SU-DHL-6 (cell line): Measurements from ENCODE around the gene LZIC.

ENCODE experiments used
- H2AFZ ChIP-seq: fragments of 200-600 bp; sonication (generic); 2 replicates; pipeline ENCODE4 v1.6.1; 2014; ENCODE audit warnings: low read depth, mild to moderate bottlenecking, moderate library complexity, mixed read lengths, antibody characterized with exemption, low read length; ENCODE audit not compliant: severe bottlenecking
- H3F3A ChIP-seq: fragments of 200-600 bp; shearing (Covaris generic); 2 replicates; pipeline ENCODE4 v1.6.0; 2016; ENCODE audit warnings: antibody characterized with exemption, mild to moderate bottlenecking; ENCODE audit not compliant: insufficient read depth
- H3K27ac ChIP-seq: fragments of 200-600 bp; sonication (generic); 2 replicates; pipeline ENCODE4 v1.5.1; 2016; ENCODE audit warnings: low read depth, mild to moderate bottlenecking, low read length, moderate library complexity, mixed read lengths
- H3K27me3 ChIP-seq: fragments of 200-600 bp; sonication (generic), shearing (Covaris generic); 2 replicates; pipeline ENCODE4 v1.6.0; 2014; ENCODE audit warnings: mild to moderate bottlenecking, low read length
- H3K36me3 ChIP-seq: fragments of 200-600 bp; sonication (generic); 2 replicates; pipeline ENCODE4 v1.6.1; 2014; ENCODE audit warnings: mild to moderate bottlenecking, low read length, mixed read lengths
- H3K4me2 ChIP-seq: fragments of 300-600, 200-600 bp; shearing (Covaris generic), sonication (generic); 2 replicates; pipeline ENCODE4 v1.6.0; 2014; ENCODE audit warnings: low read length, low read depth, mild to moderate bottlenecking; ENCODE audit not compliant: poor library complexity, severe bottlenecking
- H3K4me3 ChIP-seq: fragments of 200-600 bp; sonication (generic); 2 replicates; pipeline ENCODE4 v1.5.1; 2014; ENCODE audit warnings: antibody characterized with exemption, low read length, mild to moderate bottlenecking, mixed read lengths; ENCODE audit not compliant: insufficient read depth, poor library complexity, severe bottlenecking
- H3K79me2 ChIP-seq: fragments of 200-600 bp; sonication (generic); 2 replicates; pipeline ENCODE4 v1.6.1; 2014; ENCODE audit warnings: mild to moderate bottlenecking, low read length, moderate library complexity; ENCODE audit not compliant: insufficient read depth
- H3K9ac ChIP-seq: fragments of 200-600 bp; sonication (generic); 2 replicates; pipeline ENCODE4 v1.7.0; 2014; ENCODE audit warnings: mild to moderate bottlenecking, low read length
- H3K9me2 ChIP-seq: fragments of 200-600 bp; sonication (generic); replicated peaks from 2 replicates; pipeline ENCODE4 v1.6.1; 2014; ENCODE audit warnings: low read length; ENCODE audit not compliant: insufficient read depth
- H3K9me3 ChIP-seq: fragments of 200-600 bp; sonication (generic); 2 replicates; pipeline ENCODE4 v1.6.1; 2014; ENCODE audit warnings: low read length, mixed read lengths; ENCODE audit not compliant: insufficient read depth
- H4K20me1 ChIP-seq: fragments of 200-600 bp; sonication (generic); 2 replicates; pipeline ENCODE4 v1.6.1; 2014; ENCODE audit warnings: low read depth, mild to moderate bottlenecking, antibody characterized with exemption, low read length, moderate library complexity, mixed read lengths
- CTCF ChIP-seq: fragments of 200-600 bp; sonication (generic); IDR thresholded peaks from one replicate; pipeline ENCODE4 v1.5.1; 2017; ENCODE audit warnings: antibody characterized with exemption, mild to moderate bottlenecking, low read length, moderate library complexity; ENCODE audit not compliant: insufficient read depth, poor library complexity, severe bottlenecking
- EZH2phosphoT487 ChIP-seq: fragments of 200-600 bp; sonication (generic), shearing (Covaris generic); conservative IDR thresholded peaks from 2 replicates; pipeline ENCODE4 v1.6.1; 2018; ENCODE audit warnings: mild to moderate bottlenecking, antibody characterized with exemption, low read length, moderate library complexity, mixed read lengths

LZIC gene

GRCh38 chr1:9916452-9916851 is 26.7 kb downstream of the LZIC start:
- H3K9me3 ChIP-seq = no peaks in the 10 kb centered on the region
- TF ChIP-seq CTCF (no peak), EZH2phosphoT487 (no peak)
- H3F3A ChIP-seq = no peaks in the 10 kb centered on the region

GRCh38 chr1:9914610-9914937 is 28.6 kb downstream of the LZIC start:
- Histone ChIP-seq H3F3A (no peaks in the 10 kb centered on the region), H2AFZ (no peak overlapping the region), H3K4me3 (no peak overlapping the region), H3K9ac (no peak overlapping the region), H4K20me1 (no peaks in the 10 kb centered on the region), H3K36me3 (no peaks in the 10 kb centered on the region), H3K27ac (no peak overlapping the region), H3K9me3 (no peaks in the 10 kb centered on the region), H3K27me3 (no peaks in the 10 kb centered on the region), H3K4me2 (no peak overlapping the region), H3K9me2 (no peaks in the 10 kb centered on the region), H3K79me2 (no peaks in the 10 kb centered on the region)
- TF ChIP-seq EZH2phosphoT487 (no peak), CTCF (no peak)

More at GRCh38 chr1:9916452-9916851, 26.7 kb downstream of the LZIC start:
- no peak overlapping the region for H3K4me2 ChIP-seq
- no peaks in the 10 kb centered on the region for H3K36me3 ChIP-seq
- H3K27me3 ChIP-seq = no peaks in the 10 kb centered on the region
- no peak overlapping the region for H3K27ac ChIP-seq
- no peak overlapping the region for H2AFZ ChIP-seq
- no peaks in the 10 kb centered on the region for H4K20me1 ChIP-seq
- H3K9ac ChIP-seq = no peak overlapping the region
- H3K79me2 ChIP-seq = no peaks in the 10 kb centered on the region
- no peaks in the 10 kb centered on the region for H3K9me2 ChIP-seq
- H3K4me3 ChIP-seq = no peak overlapping the region

GRCh38 chr1:9912264-9912936 is 30.8 kb downstream of the LZIC start:
- no peak overlapping the region for H3K4me2 ChIP-seq

More at GRCh38 chr1:9912264-9912936, 30.8 kb downstream of the LZIC start:
- no peaks in the 10 kb centered on the region for H3K36me3 ChIP-seq
- H2AFZ ChIP-seq = no peak overlapping the region
- H3K9ac ChIP-seq = no peak overlapping the region
- H3K9me2 ChIP-seq = no peaks in the 10 kb centered on the region
- no peaks in the 10 kb centered on the region for H3K9me3 ChIP-seq
- TF ChIP-seq CTCF (no peak), EZH2phosphoT487 (no peak)
- H3K27me3 ChIP-seq = no peaks in the 10 kb centered on the region
- H3K27ac ChIP-seq = no peak overlapping the region
- no peaks in the 10 kb centered on the region for H4K20me1 ChIP-seq
- H3K79me2 ChIP-seq = no peaks in the 10 kb centered on the region
- H3K4me3 ChIP-seq = no peak overlapping the region
- peaks cover 5% of the 10 kb centered on the region; the same call in 1 of the 2 replicates for H3F3A ChIP-seq
